Astrocyte of the spinal cord (primary cell): ENCODE measurements around the gene PRKCD.

Source experiments
- DNase-seq: peaks from one replicate; pipeline ENCODE4 v3.0.0; 2011; ENCODE audit warnings: low read depth, low spot score
- H3K4me3 ChIP-seq: 2 replicates; pipeline ENCODE4 v1.5.1; 2011; ENCODE audit warnings: low read depth, mild to moderate bottlenecking, low read length, moderate library complexity
- CTCF ChIP-seq: IDR thresholded peaks from 2 replicates; pipeline ENCODE4 v1.5.1; 2012; ENCODE audit warnings: low read depth, mild to moderate bottlenecking, low read length, inconsistent platforms
- in situ Hi-C: cut with HindIII; loops from 2 replicates; pipeline ENCODE4 v1.10.0; 2017; ENCODE audit warnings: low sequenced_read_pairs

The PRKCD gene

DNA sequence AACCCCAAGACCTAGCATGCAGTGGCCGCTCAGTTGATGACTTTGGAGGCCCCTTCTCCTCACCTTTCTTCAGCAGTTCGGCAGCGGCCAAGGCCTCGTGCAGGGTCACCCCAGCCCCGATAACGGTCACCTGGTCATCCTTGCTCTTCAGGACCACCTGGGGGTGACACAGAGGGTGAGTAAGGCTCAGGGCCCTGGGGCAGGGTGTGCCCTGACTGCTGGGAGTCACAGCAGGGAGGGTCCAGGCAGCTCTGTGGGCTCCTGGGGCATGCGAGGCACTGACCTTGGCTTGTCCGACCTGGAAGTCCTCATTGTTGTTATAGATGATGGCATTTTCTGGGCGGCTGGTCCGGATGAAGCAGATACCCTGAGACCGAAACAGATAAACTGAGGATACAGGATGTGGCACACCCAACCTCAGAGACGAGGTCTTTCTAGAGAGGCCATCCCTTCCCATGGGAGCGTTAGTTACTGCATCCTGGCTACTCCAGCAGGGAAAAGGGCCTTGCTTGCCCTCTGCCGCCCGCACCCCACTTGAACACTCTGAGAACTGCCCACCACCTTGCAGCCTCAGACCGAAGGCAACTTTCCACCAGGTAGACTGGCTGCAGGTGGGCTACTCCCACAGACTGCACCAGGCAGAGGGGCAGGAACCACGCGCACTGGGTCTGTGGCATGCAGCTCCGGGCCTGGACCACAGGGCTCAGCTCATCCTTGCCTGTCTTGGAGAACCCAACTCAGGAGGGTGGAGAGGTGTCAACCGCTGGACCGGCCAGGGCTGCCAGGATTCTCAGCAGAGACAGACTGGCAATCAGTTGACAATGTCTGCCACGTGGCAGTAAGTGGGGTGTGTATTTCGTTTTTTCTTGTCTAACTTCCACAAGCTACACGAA, 67.2 kb downstream of the PRKCD start:
- DNase-seq, result no peak
- TF ChIP-seq CTCF, result no peak
- H3K4me3 ChIP-seq, result no peak overlapping the region
- in situ Hi-C loops, result no loop called here

DNA sequence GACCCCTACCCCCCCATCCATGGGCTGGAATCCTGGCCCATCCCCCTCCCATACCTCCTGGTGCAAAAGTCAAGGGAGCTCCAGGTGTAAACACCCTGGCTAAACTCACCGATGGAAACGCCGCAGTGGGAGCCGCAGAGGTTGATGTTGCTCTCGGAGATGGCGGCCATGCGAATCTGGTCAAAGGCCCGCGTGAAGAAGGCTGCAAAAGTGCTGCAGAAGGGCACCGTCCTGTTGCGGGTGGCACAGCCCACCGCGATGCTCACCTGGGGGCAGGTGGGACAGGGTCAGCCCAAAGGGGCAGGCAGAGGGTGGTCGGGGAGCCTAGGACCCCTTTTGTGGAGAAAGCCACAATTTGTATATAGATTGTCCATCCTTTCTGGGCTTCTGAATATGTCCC, 68.2 kb downstream of the PRKCD start:
- TF ChIP-seq CTCF, result no peak
- DNase-seq, result no peak
- in situ Hi-C loops, result no loop called here
- no peak overlapping the region for H3K4me3 ChIP-seq

DNA sequence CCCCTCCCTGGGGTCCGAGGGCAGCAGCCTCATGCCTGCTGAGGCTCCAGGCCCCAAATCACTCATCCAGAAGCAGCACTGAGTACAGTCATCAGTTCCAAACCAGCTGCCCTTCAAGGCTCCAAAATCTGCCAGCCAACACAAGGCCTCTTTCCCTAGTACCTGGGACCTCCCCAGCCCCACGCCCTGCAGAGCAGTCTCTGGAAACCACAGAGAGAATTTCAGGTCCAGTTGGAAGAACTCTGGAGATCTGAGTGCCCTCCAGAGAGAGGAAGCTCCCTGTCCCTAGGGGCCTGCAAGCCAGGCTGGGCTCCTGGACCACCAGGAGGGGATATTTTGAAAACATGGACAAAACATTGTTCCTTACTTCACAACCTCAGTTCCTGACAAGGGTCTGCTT, 68.6 kb downstream of the PRKCD start:
- H3K4me3 ChIP-seq, result no peak overlapping the region
- no peak for TF ChIP-seq CTCF
- DNase-seq, result no peak
- in situ Hi-C loops, result loop anchor here (10.0 kb wide), 1 partner anchor 115 kb away; the partner anchor contains the start of gene DCP1A

- peak; percentile 24 for TF ChIP-seq CTCF
- in situ Hi-C loops, result loop anchor here (10.0 kb wide), 1 partner anchor 115 kb away; the partner anchor contains the start of gene DCP1A
- no peak for DNase-seq
- H3K4me3 ChIP-seq, result no peak overlapping the region
Measured at GRCh38 chr3:53230041-53230621, 69.1 kb downstream of the PRKCD start.

GRCh38 chr3:53230789-53231188, 69.8 kb downstream of the PRKCD start:
- no peak for TF ChIP-seq CTCF
- no peak overlapping the region for H3K4me3 ChIP-seq
- in situ Hi-C loops, result loop anchor here (10.0 kb wide), 1 partner anchor 114 kb away; the partner anchor contains the start of gene DCP1A
- DNase-seq, result no peak

- H3K4me3 ChIP-seq, result no peak overlapping the region
- in situ Hi-C loops, result loop anchor here (10.0 kb wide), 1 partner anchor 113 kb away; the partner anchor contains the start of gene DCP1A
- peak; percentile 25 for TF ChIP-seq CTCF
- no peak for DNase-seq
Measured at GRCh38 chr3:53231532-53232511, 70.8 kb downstream of the PRKCD start.
